HepG2 (cell line): ENCODE data around the gene NKX1-2. TPM values are rescaled to one million over a fixed set of nuclear protein-coding genes. Genes with fewer than 3 reads are reported as not detected.

Source experiments
- ATAC-seq: fragments of 200-7000 bp; cut with Tn5 transposase; 3 replicates; pipeline ENCODE4 v1.9.1; 2020; ENCODE audit warnings: mild to moderate bottlenecking, moderate library complexity
- BruUV-seq: library from RNA; stranded (reverse); fragments of 400-500 nt; replicated peaks from 2 replicates; lab custom pipeline; 2021; lab: Mats Ljungman, UMichigan
- CTCF ChIA-PET: fragments of 300-600 bp; formaldehyde crosslinking; extraction: SDS; loops from one replicate; lab custom pipeline; 2021; ENCODE audit warnings: low total read pairs, inconsistent platforms, low intra/inter-chr PET ratio; lab: Yijun Ruan, JAX
- POLR2A ChIA-PET: fragments of 350-600 bp; sonication (Branson Sonifier 250); formaldehyde crosslinking; loops from one replicate; lab custom pipeline; 2020; ENCODE audit warnings: antibody characterized with exemption, inconsistent platforms; lab: Yijun Ruan, JAX
- DNase-seq: peaks from one replicate; pipeline ENCODE4 v3.0.0-alpha.2; 2015; ENCODE audit warnings: low spot score
- FAIRE-seq: peaks from 3 replicates; lab custom pipeline; 2011; peaks lifted over from hg19 to GRCh38; lab: Jason Lieb, UNC
- H2AFZ ChIP-seq: one replicate; pipeline ENCODE4 v1.6.1; 2011; ENCODE audit warnings: low read length, inconsistent platforms
- H3K27ac ChIP-seq: fragments of 300-600 bp; 3 replicates; pipeline ENCODE4 v1.8.0; 2011; ENCODE audit warnings: mixed run types, mild to moderate bottlenecking, mixed read lengths, low read length, inconsistent platforms; ENCODE audit not compliant: insufficient read depth; ENCODE audit errors: extremely low read length
- H3K27me3 ChIP-seq, 2 experiments: fragments of 200-600 bp in 1 of 2; 2 replicates in 1 of 2; 3 replicates in 1 of 2; pipeline versions ENCODE4 v1.6.0 to v1.8.0; 2011; ENCODE audit warnings: low read length in 2 of 2, mild to moderate bottlenecking in 2 of 2, moderate library complexity in 2 of 2, inconsistent platforms in 1 of 2; ENCODE audit not compliant: insufficient read depth in 2 of 2, control insufficient read depth in 1 of 2
- H3K36me3 ChIP-seq, 2 experiments: fragments of 200-600 bp in 1 of 2; replicated peaks in 1 of 2; 2 replicates in 1 of 2; 3 replicates in 1 of 2; pipeline versions ENCODE4 v1.5.1 to v1.8.0; 2011; ENCODE audit warnings: low read length in 2 of 2, inconsistent platforms in 1 of 2; ENCODE audit not compliant: insufficient read depth in 2 of 2, control insufficient read depth in 1 of 2
- H3K4me1 ChIP-seq: 2 replicates; pipeline ENCODE4 v1.5.1; 2012; ENCODE audit warnings: low read length, inconsistent platforms; ENCODE audit not compliant: insufficient read depth
- H3K4me2 ChIP-seq: 2 replicates; pipeline ENCODE4 v1.6.0; 2011; ENCODE audit warnings: low read depth, low read length, inconsistent platforms
- H3K4me3 ChIP-seq, 3 experiments: fragments of 200-600 bp in 1 of 3; sonication (generic), shearing (Covaris generic) in 1 of 3; replicated peaks in 1 of 3; 2 replicates each; pipeline ENCODE4 v1.5.1; 2011 to 2016; ENCODE audit warnings: low read length in 3 of 3, inconsistent platforms in 2 of 3, low read depth in 2 of 3, mild to moderate bottlenecking in 2 of 3, control low read depth in 1 of 3, mixed read lengths in 1 of 3; ENCODE audit not compliant: insufficient read depth in 1 of 3
- H3K79me2 ChIP-seq: one replicate; pipeline ENCODE4 v1.6.1; 2011; ENCODE audit warnings: low read length, inconsistent platforms; ENCODE audit not compliant: insufficient read depth
- H3K9ac ChIP-seq: 2 replicates; pipeline ENCODE4 v1.6.0; 2011; ENCODE audit warnings: mild to moderate bottlenecking, low read depth, low read length, inconsistent platforms; ENCODE audit not compliant: insufficient read depth
- H3K9me3 ChIP-seq: 2 replicates; pipeline ENCODE4 v1.5.1; 2012; ENCODE audit warnings: mild to moderate bottlenecking, low read length
- H4K20me1 ChIP-seq: 2 replicates; pipeline ENCODE4 v1.6.0; 2011; ENCODE audit warnings: inconsistent platforms, mild to moderate bottlenecking, low read length, moderate library complexity; ENCODE audit not compliant: insufficient read depth
- E2F2 ChIP-seq: sonication (generic); formaldehyde crosslinking; IDR thresholded peaks from 2 replicates; pipeline ENCODE4 v1.4.0; 2020; ENCODE audit warnings: missing genetic modification reagents, borderline replicate concordance
- GRHL1 ChIP-seq: sonication (generic); formaldehyde crosslinking; conservative IDR thresholded peaks from 2 replicates; pipeline ENCODE4 v1.8.0; 2022; ENCODE audit warnings: missing genetic modification reagents
- IKZF1 ChIP-seq: fragments of 450-650 bp; IDR thresholded peaks from 2 replicates; pipeline ENCODE4 v1.7.1; 2016
- KDM3A ChIP-seq: IDR thresholded peaks from 2 replicates; pipeline ENCODE4 v1.6.1; 2018; ENCODE audit warnings: low read depth, missing compliant biosample characterization
- MLXIP ChIP-seq: sonication (generic); formaldehyde crosslinking; IDR thresholded peaks from 2 replicates; pipeline ENCODE4 v1.9.0; 2021; ENCODE audit warnings: missing genetic modification reagents, borderline replicate concordance
- NFE2L1 ChIP-seq: sonication (generic); formaldehyde crosslinking; IDR thresholded peaks from 2 replicates; pipeline ENCODE4 v1.4.0; 2020; ENCODE audit warnings: missing genetic modification reagents, mild to moderate bottlenecking, borderline replicate concordance
- NR3C1 ChIP-seq: sonication (generic); formaldehyde crosslinking; IDR thresholded peaks from 2 replicates; pipeline ENCODE4 v1.4.0; 2020; ENCODE audit warnings: missing genetic modification reagents
- PAX8 ChIP-seq: sonication (generic); formaldehyde crosslinking; IDR thresholded peaks from 2 replicates; pipeline ENCODE4 v1.8.0; 2022; ENCODE audit warnings: mild to moderate bottlenecking, missing genetic modification reagents, borderline replicate concordance
- PLRG1 ChIP-seq: fragments of 450-650 bp; conservative IDR thresholded peaks from 2 replicates; pipeline ENCODE4 v1.6.1; 2016
- RFX1 ChIP-seq: fragments of 450-650 bp; IDR thresholded peaks from 2 replicates; pipeline ENCODE4 v1.6.1; 2017
- SKIL ChIP-seq: sonication (generic); formaldehyde crosslinking; IDR thresholded peaks from 2 replicates; pipeline ENCODE4 v1.8.0; 2022; ENCODE audit warnings: missing genetic modification reagents, mild to moderate bottlenecking, moderate library complexity, borderline replicate concordance
- ZNF510 ChIP-seq: sonication (generic); formaldehyde crosslinking; IDR thresholded peaks from 2 replicates; pipeline ENCODE4 v1.4.0; 2020; ENCODE audit warnings: low read depth, mild to moderate bottlenecking, missing genetic modification reagents
- ZNF558 ChIP-seq: sonication (generic); formaldehyde crosslinking; IDR thresholded peaks from 2 replicates; pipeline ENCODE4 v1.9.0; 2022; ENCODE audit warnings: mild to moderate bottlenecking, missing genetic modification reagents, borderline replicate concordance
- ZNF589 ChIP-seq: sonication (generic); formaldehyde crosslinking; conservative IDR thresholded peaks from 2 replicates; pipeline ENCODE4 v1.8.0; 2022; ENCODE audit warnings: mild to moderate bottlenecking, moderate library complexity, missing genetic modification reagents
- ZNF691 ChIP-seq: sonication (generic); formaldehyde crosslinking; IDR thresholded peaks from 2 replicates; pipeline ENCODE4 v1.4.0; 2020; ENCODE audit warnings: missing genetic modification reagents, low read depth, mild to moderate bottlenecking, borderline replicate concordance
- ZNF761 ChIP-seq: sonication (generic); formaldehyde crosslinking; conservative IDR thresholded peaks from 2 replicates; pipeline ENCODE4 v1.4.0; 2020; ENCODE audit warnings: mild to moderate bottlenecking, missing genetic modification reagents
- WGBS: methylation state at CpG from one replicate; pipeline ENCODE4 v1.1.6; 2017; ENCODE audit warnings: low lambda C conversion rate; 5-methylcytosine and 5-hydroxymethylcytosine counted together
- in situ Hi-C: cut with HindIII; loops from 2 replicates; pipeline ENCODE4 v1.10.0; 2017; ENCODE audit warnings: low pct_unique_long_range_greater_than_20kb; ENCODE audit not compliant: extremely low pct_ligation_motif_present
- intact Hi-C: fragments of 100-400 bp; cut with micrococcal nuclease; formaldehyde crosslinking; loops from one replicate; pipeline ENCODE4 v1.10.0; 2022; ENCODE audit not compliant: unreplicated experiment
- polyA plus RNA-seq, 8 experiments: library from polyadenylated mRNA; depleted of rRNA in 3 of 8; stranded (reverse) in 7 of 8; unstranded in 1 of 8; fragments of >200 nt; fragmentation: Illumina TruSeq in 4 of 8; extraction: Trizol in 4 of 8; gene quantifications; 2 replicates each; pipeline versions ENCODE4 v1.2.1 to v1.2.3, GENCODE V29; 2011 to 2016; ENCODE audit warnings: low read depth in 4 of 8, missing spikeins in 1 of 8, mixed read lengths in 1 of 8; ENCODE audit not compliant: insufficient read depth in 1 of 8
- total RNA-seq, 5 experiments: library from RNA; depleted of rRNA; stranded (reverse); fragments of >200 nt; fragmentation: Illumina TruSeq; extraction: Trizol; gene quantifications; 2 replicates each; pipeline ENCODE4 v1.2.3, GENCODE V29; 2016; ENCODE audit warnings: low read depth in 1 of 5

NKX1-2 gene
- total and polyA plus RNA-seq, 2 of the 13 experiments (the other 11 are each of a cell fraction or from before 2014, with no cell fraction given): not detected

GRCh38 chr10:124428207-124428777, 21.5 kb downstream of the NKX1-2 start:
- DNase-seq (no peak), ATAC-seq (no peak), FAIRE-seq (no peak)
- Histone ChIP-seq H2AFZ (no peak overlapping the region), H3K9ac (no peak overlapping the region), H3K27ac (no peak overlapping the region), H4K20me1 (no peaks in the 10 kb centered on the region), H3K4me3 (no peak overlapping the region), H3K79me2 (no peaks in the 10 kb centered on the region), H3K36me3 (no peaks in the 10 kb centered on the region), H3K9me3 (no peaks in the 10 kb centered on the region), H3K4me1 (peaks cover 9% of the 10 kb centered on the region), H3K4me2 (no peak overlapping the region), H3K27me3 (peaks cover 0 to 21% of the 10 kb centered on the region in 2 experiments; a peak in 2 of 5 replicates)
- CTCF ChIA-PET: no interaction called here
- in situ Hi-C loops: no loop called here
- 41% methylated on average over 3 of the region's 3 CpGs for WGBS
- BruUV-seq: no TSS peak
- intact Hi-C loops: no loop called here
- POLR2A ChIA-PET: interaction anchor here (3.8 kb wide), 1 partner anchor 9 kb away, joined by 9 read pairs; the partner anchor contains the start of gene OAT
- TF ChIP-seq SKIL (CRISPR knock-in tag) (no peak), IKZF1 (no peak), E2F2 (no peak), ZNF510 (CRISPR knock-in tag) (no peak), PAX8 (CRISPR knock-in tag) (no peak), KDM3A (no peak), MLXIP (CRISPR knock-in tag) (no peak), ZNF761 (CRISPR knock-in tag) (no peak), ZNF691 (CRISPR knock-in tag) (no peak), ZNF558 (CRISPR knock-in tag) (no peak), RFX1 (no peak), NR3C1 (CRISPR knock-in tag) (no peak), GRHL1 (CRISPR knock-in tag) (no peak), NFE2L1 (CRISPR knock-in tag) (no peak), PLRG1 (no peak), ZNF589 (CRISPR knock-in tag) (no peak)
